Left ventricle myocardium inferior (tissue), 1 donor: ENCODE data around the gene C14orf93. TPM values are rescaled to one million over a fixed set of nuclear protein-coding genes. Genes with fewer than 3 reads are reported as not detected.
A peak's percentile ranks its signal among the peaks of the same experiment; 100 is the strongest.

ENCODE experiments used
- DNase-seq: peaks from one replicate; pipeline ENCODE4 v3.0.0-alpha.2; 2020
- H3K27ac ChIP-seq: fragments of 200-600 bp; replicated peaks from 2 replicates; pipeline ENCODE4 v1.8.0; 2021
- H3K27me3 ChIP-seq: fragments of 200-600 bp; 2 replicates; pipeline ENCODE4 v1.8.0; 2021; ENCODE audit warnings: low read depth
- H3K36me3 ChIP-seq: fragments of 200-600 bp; 2 replicates; pipeline ENCODE4 v1.8.0; 2021
- H3K4me1 ChIP-seq: fragments of 200-600 bp; 2 replicates; pipeline ENCODE4 v1.8.0; 2021
- H3K4me3 ChIP-seq: fragments of 200-600 bp; 2 replicates; pipeline ENCODE4 v1.8.0; 2021; ENCODE audit warnings: mild to moderate bottlenecking, moderate library complexity
- H3K9me3 ChIP-seq: fragments of 200-600 bp; replicated peaks from 2 replicates; pipeline ENCODE4 v1.8.0; 2021
- intact Hi-C: fragments of 100-400 bp; cut with micrococcal nuclease; formaldehyde crosslinking; loops from one replicate; pipeline ENCODE4 v1.11.0; 2022
- total RNA-seq: library from RNA; stranded (reverse); fragmentation: NEBNext Ultra II Directional; extraction: Animal tissue kit (Norgen Biotek cat#: 25700); gene quantifications from one replicate; pipeline ENCODE4 v1.2.1, GENCODE V29; 2021
- TF ChIP-seq, protein P1 (sequence below): fragments of 200-600 bp; IDR thresholded peaks from 2 replicates; pipeline ENCODE4 v1.8.0; 2021; ENCODE audit warnings: antibody characterized with exemption, mild to moderate bottlenecking, borderline replicate concordance
- donor health status: DM: no; HTN: yes; CAD: no; lungs with severe emphysema.

C14orf93 gene
- total RNA-seq, 1 donor from 2014 or later: 4.9 TPM

- Histone ChIP-seq H3K36me3 (peaks cover 11% of the 10 kb centered on the region), H3K9me3 (no peaks in the 10 kb centered on the region), H3K27ac (no peak overlapping the region), H3K4me1 (peaks cover 20% of the 10 kb centered on the region), H3K4me3 (no peak overlapping the region), H3K27me3 (no peaks in the 10 kb centered on the region)
- intact Hi-C loops: loop anchor here (5.0 kb wide), 1 partner anchor 71 kb away; the partner anchor contains the start of gene CDH24
- TF ChIP-seq, protein P1, sequence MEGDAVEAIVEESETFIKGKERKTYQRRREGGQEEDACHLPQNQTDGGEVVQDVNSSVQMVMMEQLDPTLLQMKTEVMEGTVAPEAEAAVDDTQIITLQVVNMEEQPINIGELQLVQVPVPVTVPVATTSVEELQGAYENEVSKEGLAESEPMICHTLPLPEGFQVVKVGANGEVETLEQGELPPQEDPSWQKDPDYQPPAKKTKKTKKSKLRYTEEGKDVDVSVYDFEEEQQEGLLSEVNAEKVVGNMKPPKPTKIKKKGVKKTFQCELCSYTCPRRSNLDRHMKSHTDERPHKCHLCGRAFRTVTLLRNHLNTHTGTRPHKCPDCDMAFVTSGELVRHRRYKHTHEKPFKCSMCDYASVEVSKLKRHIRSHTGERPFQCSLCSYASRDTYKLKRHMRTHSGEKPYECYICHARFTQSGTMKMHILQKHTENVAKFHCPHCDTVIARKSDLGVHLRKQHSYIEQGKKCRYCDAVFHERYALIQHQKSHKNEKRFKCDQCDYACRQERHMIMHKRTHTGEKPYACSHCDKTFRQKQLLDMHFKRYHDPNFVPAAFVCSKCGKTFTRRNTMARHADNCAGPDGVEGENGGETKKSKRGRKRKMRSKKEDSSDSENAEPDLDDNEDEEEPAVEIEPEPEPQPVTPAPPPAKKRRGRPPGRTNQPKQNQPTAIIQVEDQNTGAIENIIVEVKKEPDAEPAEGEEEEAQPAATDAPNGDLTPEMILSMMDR: peak; percentile 96
- DNase-seq: peak; percentile 83
These were observed 23.4 kb downstream of the C14orf93 start for GRCh38 chr14:22986508-22987054.

GRCh38 chr14:22985894-22986507 is 23.9 kb downstream of the C14orf93 start:
- TF ChIP-seq, protein P1: no peak
- Histone ChIP-seq H3K9me3 (no peaks in the 10 kb centered on the region), H3K4me1 (peaks cover 25% of the 10 kb centered on the region), H3K27me3 (no peaks in the 10 kb centered on the region), H3K36me3 (peaks cover 11% of the 10 kb centered on the region), H3K4me3 (no peak overlapping the region), H3K27ac (no peak overlapping the region)
- intact Hi-C loops: loop anchor here (5.0 kb wide), 1 partner anchor 71 kb away; the partner anchor contains the start of gene CDH24
- DNase-seq: no peak

GRCh38 chr14:22984959-22985658 is 24.8 kb downstream of the C14orf93 start:
- no peaks in the 10 kb centered on the region for H3K27me3 ChIP-seq
- H3K27ac ChIP-seq: no peak overlapping the region
- H3K9me3 ChIP-seq: no peaks in the 10 kb centered on the region
- H3K4me1 ChIP-seq: peaks cover 34% of the 10 kb centered on the region
- H3K4me3 ChIP-seq: no peak overlapping the region
- intact Hi-C loops: loop anchor here (5.0 kb wide), 1 partner anchor 72 kb away; the partner anchor contains the start of gene CDH24
- TF ChIP-seq, protein P1: no peak
- peaks cover 11% of the 10 kb centered on the region for H3K36me3 ChIP-seq
- DNase-seq: no peak

DNA sequence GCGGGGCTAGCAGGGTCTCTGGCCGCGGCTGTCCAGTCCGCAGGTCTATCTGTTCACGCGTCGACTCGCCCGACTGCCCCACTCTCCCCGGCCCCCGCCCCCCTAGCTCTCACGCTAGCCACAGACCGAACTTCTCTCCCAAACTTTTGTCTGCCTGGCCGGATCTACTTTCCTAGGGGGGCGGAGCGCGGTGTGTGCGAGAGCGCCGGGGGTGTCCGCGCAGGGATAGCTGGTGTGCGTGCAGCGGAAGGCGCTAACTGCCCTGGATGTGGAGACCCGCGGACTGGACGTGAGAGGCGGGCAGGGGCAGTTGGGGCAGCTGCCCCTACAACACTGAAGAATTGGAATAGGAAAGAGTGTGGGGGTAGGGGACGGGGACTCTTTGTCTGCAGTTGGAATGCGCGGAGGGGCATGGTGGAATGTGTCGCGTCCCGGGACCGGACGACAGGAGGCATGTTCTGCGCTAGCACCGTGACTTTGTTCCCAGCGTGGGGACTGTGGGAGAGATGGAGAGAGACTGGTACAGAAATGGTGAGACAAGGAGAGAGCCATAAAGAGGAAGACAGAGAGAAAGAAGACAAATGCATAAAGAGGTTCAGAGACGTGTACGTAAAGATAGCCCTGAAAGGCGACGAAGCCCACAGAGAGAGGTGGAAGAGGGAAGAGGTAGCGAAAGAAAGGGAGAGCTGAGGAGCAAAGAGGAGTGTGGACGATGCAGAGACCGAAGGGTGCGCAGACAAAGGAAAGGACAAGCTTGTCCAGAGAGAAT is 27.3 kb downstream of the C14orf93 start, which contains the start of gene AJUBA:
Gene AJUBA, minus strand, starts transcription at position 75 of the 769 bp plus-strand sequence. CDS start 285 bp downstream, outside the sequence.
- no peaks in the 10 kb centered on the region for H3K36me3 ChIP-seq
- H3K27ac ChIP-seq: peak within 1 kb of the TSS; percentile 90
- peak; percentile 93 for DNase-seq
- no peaks in the 10 kb centered on the region for H3K9me3 ChIP-seq
- TF ChIP-seq, protein P1: no peak
- intact Hi-C loops: no loop called here
- peaks cover 59% of the 10 kb centered on the region for H3K4me1 ChIP-seq
- H3K4me3 ChIP-seq: peak within 1 kb of the TSS; percentile 87
- H3K27me3 ChIP-seq: no peaks in the 10 kb centered on the region

- H3K9me3 ChIP-seq: no peaks in the 10 kb centered on the region
- H3K27ac ChIP-seq: peak overlapping the region; percentile 90
- intact Hi-C loops: no loop called here
These were observed 28.0 kb downstream of the C14orf93 start for GRCh38 chr14:22981876-22982476.

More at GRCh38 chr14:22981876-22982476, 28.0 kb downstream of the C14orf93 start:
- no peaks in the 10 kb centered on the region for H3K36me3 ChIP-seq
- peak overlapping the region; percentile 87 for H3K4me3 ChIP-seq
- no peak for DNase-seq
- TF ChIP-seq, protein P1: no peak
- peaks cover 66% of the 10 kb centered on the region for H3K4me1 ChIP-seq
- H3K27me3 ChIP-seq: no peaks in the 10 kb centered on the region
